Measurements from ENCODE around the gene CBY1.

DNA sequence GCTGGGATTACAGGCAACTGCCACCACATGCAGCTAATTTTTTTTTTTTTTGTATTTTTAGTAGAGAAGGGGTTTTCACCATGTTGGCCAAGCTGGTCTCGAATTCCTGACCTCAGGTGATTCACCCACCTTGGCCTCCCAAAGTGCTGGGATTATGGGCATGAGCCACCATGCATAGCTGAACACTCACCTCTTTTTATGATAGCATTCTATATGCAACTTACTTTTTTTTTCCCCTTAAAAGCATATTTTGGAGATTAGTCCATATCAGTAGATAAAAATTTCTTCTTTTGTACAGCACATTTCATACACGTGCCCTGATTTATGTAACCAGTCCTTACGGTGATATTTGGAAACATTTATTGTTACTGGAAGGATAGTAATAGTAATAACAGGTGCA is 63.9 kb downstream of the CBY1 start:
- TF ChIP-seq JUND (IDR thresholded peaks at IDR 0.05) (no peak), CTCF (IDR thresholded peaks at IDR 0.05; ENCODE audit: low read depth, low read length, missing input control) (no peak), FOXA1 (IDR thresholded peaks at IDR 0.05) (no peak), REST (IDR thresholded peaks at IDR 0.05) (no peak), ATF3 (IDR thresholded peaks at IDR 0.05) (no peak), GABPA (IDR thresholded peaks at IDR 0.05 in 1 of 2, conservative IDR thresholded peaks at IDR 0.05 in 1 of 2) (no peak), TAF1 (conservative IDR thresholded peaks at IDR 0.05) (no peak), MAX (IDR thresholded peaks at IDR 0.05) (no peak)
